ENCODE measurements around the gene CAND2.

DNA sequence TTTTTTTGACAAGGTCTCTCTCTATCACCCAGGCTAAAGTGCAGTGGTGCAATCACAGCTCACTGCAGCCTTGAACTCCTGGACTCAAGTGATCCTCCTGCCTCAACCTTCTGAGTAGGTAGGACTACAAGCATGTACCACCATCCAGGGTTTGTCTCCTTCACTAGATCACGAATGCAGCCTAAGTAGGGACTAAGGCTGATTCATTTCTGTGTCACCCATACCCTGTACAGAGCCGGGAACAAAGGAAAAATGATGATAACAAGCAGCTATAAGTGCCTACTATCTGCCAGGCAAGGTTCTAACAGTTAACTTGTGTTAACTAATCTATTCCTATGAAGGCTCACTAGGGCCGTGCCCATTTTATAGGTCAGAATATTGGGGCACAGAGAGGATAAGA is 44.4 kb upstream of the CAND2 start:
- no peak for TF ChIP-seq POLR2AphosphoS5 (IDR thresholded peaks at IDR 0.05; ENCODE audit: low read depth, low read length)
- no peak for TF ChIP-seq POLR2A (IDR thresholded peaks at IDR 0.05; ENCODE audit: low read depth, low read length)
